Fibroblast of the aortic adventitia (primary cell): ENCODE results near the gene FA2H. TPM values are rescaled to one million over a fixed set of nuclear protein-coding genes. Genes with fewer than 3 reads are reported as not detected.

Source experiments
- DNase-seq: peaks from one replicate; pipeline ENCODE4 v3.0.0-alpha.2; 2010; ENCODE audit warnings: low read depth
- H3K4me3 ChIP-seq: 2 replicates; pipeline ENCODE4 v1.5.1; 2011; ENCODE audit warnings: low read depth, mild to moderate bottlenecking, control low read depth, low read length, moderate library complexity
- CTCF ChIP-seq: IDR thresholded peaks from 2 replicates; pipeline ENCODE4 v1.5.1; 2011; ENCODE audit warnings: mild to moderate bottlenecking, low read length, control low read depth, inconsistent platforms; ENCODE audit not compliant: insufficient read depth
- total RNA-seq: library from RNA; depleted of rRNA; stranded (reverse); fragments of >200 nt; gene quantifications from 2 replicates; pipeline ENCODE4 v1.2.3, GENCODE V29; 2012; ENCODE audit warnings: low replicate concordance

Gene FA2H
- total RNA-seq, 1 donor = not detected

GRCh38 chr16:74710401-74710800 is 64.2 kb downstream of the FA2H start:
- TF ChIP-seq CTCF = no peak
- DNase-seq = no peak
- no peak overlapping the region for H3K4me3 ChIP-seq

GRCh38 chr16:74709441-74709877 is 65.2 kb downstream of the FA2H start:
- peak; percentile 78 for DNase-seq
- H3K4me3 ChIP-seq = no peak overlapping the region
- peak; percentile 97 for TF ChIP-seq CTCF

- DNase-seq = peak; percentile 51
- H3K4me3 ChIP-seq = peak within 1 kb of the TSS; percentile 93
- no peak for TF ChIP-seq CTCF
These were observed 74.0 kb downstream of the FA2H start, which contains the start of gene MLKL for GRCh38 chr16:74700438-74701225. TSS of gene MLKL (minus strand) at chr16:74700862. CDS start at chr16:74695757, 5,105 bp downstream.

GRCh38 chr16:74700116-74700437 is 74.5 kb downstream of the FA2H start:
- TF ChIP-seq CTCF = no peak
- peak; percentile 9 for DNase-seq
- H3K4me3 ChIP-seq = peak overlapping the region; percentile 93

GRCh38 chr16:74699666-74700065 is 75.0 kb downstream of the FA2H start:
- DNase-seq = no peak
- no peak for TF ChIP-seq CTCF
- H3K4me3 ChIP-seq = peak overlapping the region; percentile 43

GRCh38 chr16:74698222-74698621 is 76.4 kb downstream of the FA2H start:
- peak overlapping the region; percentile 9 for H3K4me3 ChIP-seq
- TF ChIP-seq CTCF = no peak
- DNase-seq = peak; percentile 2
